Measurements from ENCODE around the gene RASL10A. TPM values are rescaled to one million over a fixed set of nuclear protein-coding genes. Genes with fewer than 3 reads are reported as not detected.

RASL10A gene
- total RNA-seq, 6 donors from 2014 or later, result 1.2 to 33.5 (median 2.0) TPM

GRCh38 chr22:29267858-29268510, 47.5 kb downstream of the RASL10A start, which contains the start of the genes EWSR1 and RHBDD3:
TSS of gene EWSR1 (plus strand) at chr22:29268268. CDS start at chr22:29268337, 69 bp downstream.
TSS of gene RHBDD3 (minus strand) at chr22:29267981. CDS start at chr22:29265626, 2,355 bp downstream.
- TF ChIP-seq POLR2AphosphoS5 (IDR thresholded peaks at IDR 0.05), result peak; percentile 92 to 96
- TF ChIP-seq EP300 (IDR thresholded peaks at IDR 0.05), result peak in 1 of 4 donors; percentile 18
- peak in 3 of 4 donors; percentile 73 to 92 (median 92) for TF ChIP-seq POLR2A (IDR thresholded peaks at IDR 0.05)
- TF ChIP-seq, protein P1, sequence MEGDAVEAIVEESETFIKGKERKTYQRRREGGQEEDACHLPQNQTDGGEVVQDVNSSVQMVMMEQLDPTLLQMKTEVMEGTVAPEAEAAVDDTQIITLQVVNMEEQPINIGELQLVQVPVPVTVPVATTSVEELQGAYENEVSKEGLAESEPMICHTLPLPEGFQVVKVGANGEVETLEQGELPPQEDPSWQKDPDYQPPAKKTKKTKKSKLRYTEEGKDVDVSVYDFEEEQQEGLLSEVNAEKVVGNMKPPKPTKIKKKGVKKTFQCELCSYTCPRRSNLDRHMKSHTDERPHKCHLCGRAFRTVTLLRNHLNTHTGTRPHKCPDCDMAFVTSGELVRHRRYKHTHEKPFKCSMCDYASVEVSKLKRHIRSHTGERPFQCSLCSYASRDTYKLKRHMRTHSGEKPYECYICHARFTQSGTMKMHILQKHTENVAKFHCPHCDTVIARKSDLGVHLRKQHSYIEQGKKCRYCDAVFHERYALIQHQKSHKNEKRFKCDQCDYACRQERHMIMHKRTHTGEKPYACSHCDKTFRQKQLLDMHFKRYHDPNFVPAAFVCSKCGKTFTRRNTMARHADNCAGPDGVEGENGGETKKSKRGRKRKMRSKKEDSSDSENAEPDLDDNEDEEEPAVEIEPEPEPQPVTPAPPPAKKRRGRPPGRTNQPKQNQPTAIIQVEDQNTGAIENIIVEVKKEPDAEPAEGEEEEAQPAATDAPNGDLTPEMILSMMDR (IDR thresholded peaks at IDR 0.05), result peak in 2 of 6 experiments; percentile 12 to 41
- Histone ChIP-seq H3K4me3 (peak within 1 kb of the TSS; percentile 77 to 97 (median 84)), H3K4me1 (peaks cover 41 to 60% (median 52%) of the 10 kb centered on the region in 4 donors), H3K9me3 (no peaks in the 10 kb centered on the region), H3K27ac (peak within 1 kb of the TSS; percentile 99 to 100 (median 100)), H3K27me3 (no peaks in the 10 kb centered on the region), H3K36me3 (peaks cover 3 to 45% (median 28%) of the 10 kb centered on the region in 4 donors)
- ATAC-seq (ENCODE audit: low FRiP score in 2 of 2) (peak; percentile 96), DNase-seq (peak; percentile 96 to 99)
- 0% methylated on average over 50 to 61 of the region's 67 CpGs for WGBS, 2 donors

GRCh38 chr22:29267462-29267857, 48.0 kb downstream of the RASL10A start:
- Histone ChIP-seq H3K36me3 (peaks cover 3 to 42% (median 22%) of the 10 kb centered on the region in 4 donors), H3K4me1 (peaks cover 36 to 55% (median 47%) of the 10 kb centered on the region in 4 donors), H3K27me3 (no peaks in the 10 kb centered on the region), H3K27ac (peak overlapping the region; percentile 99 to 100 (median 100)), H3K9me3 (no peaks in the 10 kb centered on the region), H3K4me3 (peak overlapping the region; percentile 77 to 97 (median 84))
- no peak for DNase-seq
- 0 to 1% methylated on average over 10 to 31 of the region's 32 CpGs for WGBS, 2 donors
- peak in 1 of 2 donors; percentile 54 for ATAC-seq (ENCODE audit: low FRiP score in 2 of 2)
- TF ChIP-seq EP300 (IDR thresholded peaks at IDR 0.05) (no peak), POLR2AphosphoS5 (IDR thresholded peaks at IDR 0.05) (no peak), POLR2A (IDR thresholded peaks at IDR 0.05) (no peak)
- TF ChIP-seq, protein P1 (IDR thresholded peaks at IDR 0.05), result no peak

DNA sequence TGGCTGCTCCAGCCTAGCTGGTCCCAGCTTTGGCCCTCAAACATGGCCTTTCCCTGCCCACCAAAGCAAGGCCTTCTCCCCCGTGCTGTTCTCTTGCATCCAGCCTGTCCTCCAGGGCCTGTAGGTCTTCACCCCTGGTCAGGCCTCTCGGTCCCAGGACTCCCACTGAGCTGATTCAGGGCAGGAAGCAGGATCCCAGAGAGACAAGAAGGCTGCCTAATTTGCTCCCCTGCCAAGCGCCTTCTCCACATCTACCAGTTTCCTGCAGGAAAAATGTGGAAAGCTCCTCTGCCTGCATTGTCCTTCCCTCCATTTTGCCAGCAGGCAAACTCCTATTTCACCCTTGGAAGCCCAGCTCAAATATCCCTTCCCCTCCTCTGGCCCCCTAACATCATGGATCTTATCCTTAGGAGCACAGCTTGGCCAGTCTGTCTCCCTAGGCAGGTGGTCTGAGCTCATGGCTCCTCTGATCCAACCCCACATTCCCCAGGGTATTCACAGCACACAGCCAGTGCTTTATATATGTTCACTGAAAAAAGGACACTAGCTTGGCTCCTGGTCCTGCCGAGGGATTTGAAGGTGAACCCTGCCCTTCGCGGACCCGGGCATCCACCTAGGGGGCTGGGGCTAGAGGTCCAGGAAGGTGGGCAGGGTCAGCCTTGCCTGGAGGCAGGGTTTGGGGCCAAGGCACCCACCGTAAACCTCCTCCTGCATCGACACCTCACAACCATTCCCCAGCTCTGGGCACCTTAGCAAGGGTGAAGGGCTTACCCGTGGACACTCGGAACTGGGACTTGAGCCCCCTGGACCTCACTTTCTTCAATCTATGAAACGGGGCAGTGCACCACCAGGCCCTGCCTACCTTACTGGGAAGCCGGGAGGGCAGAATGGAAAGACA, 48.7 kb downstream of the RASL10A start:
- TF ChIP-seq, protein P1 (IDR thresholded peaks at IDR 0.05), result no peak
- no peak for TF ChIP-seq EP300 (IDR thresholded peaks at IDR 0.05)
- TF ChIP-seq POLR2AphosphoS5 (IDR thresholded peaks at IDR 0.05), result no peak
- TF ChIP-seq POLR2A (IDR thresholded peaks at IDR 0.05), result no peak
- Histone ChIP-seq H3K4me3 (peak overlapping the region; percentile 77 to 97 (median 84)), H3K36me3 (peaks cover 0 to 36% (median 21%) of the 10 kb centered on the region in 4 donors), H3K9me3 (no peaks in the 10 kb centered on the region), H3K27ac (peak overlapping the region; percentile 99 to 100 (median 100)), H3K4me1 (peaks cover 30 to 48% (median 40%) of the 10 kb centered on the region in 4 donors), H3K27me3 (no peaks in the 10 kb centered on the region)
- DNase-seq (no peak), ATAC-seq (ENCODE audit: low FRiP score in 2 of 2) (no peak)
- 23 to 26% methylated on average over 8 to 13 of the region's 13 CpGs for WGBS, 2 donors

DNA sequence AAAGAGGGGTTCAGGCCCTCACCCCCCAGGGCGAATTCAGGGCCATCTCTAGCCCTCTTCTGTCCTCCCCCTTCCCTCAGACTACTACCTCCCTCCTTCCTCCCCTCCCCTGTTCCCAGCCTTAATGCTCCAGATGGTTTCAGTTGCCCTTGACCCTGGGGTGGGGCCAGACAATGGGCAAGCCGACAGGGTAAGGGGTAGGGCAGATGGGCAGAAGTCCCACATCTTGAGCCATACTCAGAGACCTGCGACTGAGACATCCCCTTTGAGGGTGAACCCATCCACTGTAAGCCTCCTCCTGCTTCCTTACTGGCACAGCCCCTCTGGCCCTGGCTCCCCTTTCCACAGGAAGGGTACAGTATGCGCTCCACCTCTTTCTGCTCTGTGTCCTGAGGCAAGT, 49.6 kb downstream of the RASL10A start:
- Histone ChIP-seq H3K27me3 (no peaks in the 10 kb centered on the region), H3K27ac (peak overlapping the region in 2 of 4 donors; percentile 43 to 99), H3K4me3 (no peak overlapping the region), H3K4me1 (peaks cover 21 to 39% (median 32%) of the 10 kb centered on the region in 4 donors), H3K36me3 (peaks cover 0 to 28% (median 22%) of the 10 kb centered on the region in 4 donors), H3K9me3 (no peaks in the 10 kb centered on the region)
- no peak for TF ChIP-seq POLR2AphosphoS5 (IDR thresholded peaks at IDR 0.05)
- TF ChIP-seq EP300 (IDR thresholded peaks at IDR 0.05), result no peak
- TF ChIP-seq POLR2A (IDR thresholded peaks at IDR 0.05), result no peak
- TF ChIP-seq, protein P1 (IDR thresholded peaks at IDR 0.05), result no peak
- WGBS, 2 donors, result 57 to 78% methylated on average over 4 of the region's 4 CpGs
- DNase-seq, result no peak
- no peak for ATAC-seq (ENCODE audit: low FRiP score in 2 of 2)
